Measurements from ENCODE around the gene KAZN. TPM values are rescaled to one million over a fixed set of nuclear protein-coding genes. Genes with fewer than 3 reads are reported as not detected.

KAZN gene
- total and polyA plus RNA-seq, 2 experiments from 2014 or later, result 7.9 to 15.6 TPM

- Histone ChIP-seq H4K20me1 (ENCODE audit: insufficient read depth, poor library complexity, severe bottlenecking) (no peaks in the 10 kb centered on the region), H3K9me3 (ENCODE audit: low read depth) (no peaks in the 10 kb centered on the region), H2AFZ (no peak overlapping the region), H3K27me3 (no peaks in the 10 kb centered on the region), H3K79me2 (no peaks in the 10 kb centered on the region), H3K4me1 (ENCODE audit: insufficient read depth) (no peaks in the 10 kb centered on the region), H3K9me2 (replicated peaks; ENCODE audit: insufficient read depth) (no peaks in the 10 kb centered on the region), H3K27ac (no peak overlapping the region), H3K4me3 (no peak overlapping the region), H3K4me2 (no peak overlapping the region), H3K36me3 (replicated peaks; ENCODE audit: insufficient read depth, low read depth) (no peaks in the 10 kb centered on the region)
- DNase-seq (ENCODE audit: low spot score), result no peak
- 55% methylated on average over 7 of the region's 7 CpGs for WGBS (ENCODE audit: low lambda C conversion rate, missing lambda C conversion rate)
- TF ChIP-seq EZH2 (IDR thresholded peaks at IDR 0.05; ENCODE audit: borderline replicate concordance), result no peak
Observed at GRCh38 chr1:14815175-14815877, 216.8 kb downstream of the KAZN start.

- TF ChIP-seq CTCF (IDR thresholded peaks at IDR 0.05; ENCODE audit: poor library complexity) (no peak), EZH2phosphoT487 (IDR thresholded peaks at IDR 0.05; ENCODE audit: low read depth, severe bottlenecking, unreplicated experiment) (no peak), EZH2 (IDR thresholded peaks at IDR 0.05; ENCODE audit: borderline replicate concordance) (no peak)
- Histone ChIP-seq H3K4me2 (no peak overlapping the region), H3K27ac (no peak overlapping the region), H3K36me3 (replicated peaks; ENCODE audit: insufficient read depth, low read depth) (no peaks in the 10 kb centered on the region), H3K27me3 (no peaks in the 10 kb centered on the region), H4K20me1 (ENCODE audit: insufficient read depth, poor library complexity, severe bottlenecking) (no peaks in the 10 kb centered on the region), H2AFZ (no peak overlapping the region), H3K9me2 (replicated peaks; ENCODE audit: insufficient read depth) (no peaks in the 10 kb centered on the region), H3K4me1 (ENCODE audit: insufficient read depth) (no peaks in the 10 kb centered on the region), H3K9me3 (ENCODE audit: low read depth) (no peaks in the 10 kb centered on the region), H3K79me2 (no peaks in the 10 kb centered on the region), H3K4me3 (no peak overlapping the region)
- DNase-seq (ENCODE audit: low spot score), result no peak
- WGBS (ENCODE audit: low lambda C conversion rate, missing lambda C conversion rate), result 85% methylated on average over 8 of the region's 8 CpGs
Observed at GRCh38 chr1:14817223-14818170, 219.0 kb downstream of the KAZN start.

- no peak overlapping the region for H2AFZ ChIP-seq
- no peaks in the 10 kb centered on the region for H3K4me1 ChIP-seq (ENCODE audit: insufficient read depth)
- WGBS (ENCODE audit: low lambda C conversion rate, missing lambda C conversion rate), result 92% methylated on average over 18 of the region's 18 CpGs
- no peak overlapping the region for H3K4me2 ChIP-seq
- no peak for DNase-seq (ENCODE audit: low spot score)
- no peaks in the 10 kb centered on the region for H3K9me3 ChIP-seq (ENCODE audit: low read depth)
- TF ChIP-seq EZH2 (IDR thresholded peaks at IDR 0.05; ENCODE audit: borderline replicate concordance) (no peak), CTCF (IDR thresholded peaks at IDR 0.05; ENCODE audit: poor library complexity) (no peak), EZH2phosphoT487 (IDR thresholded peaks at IDR 0.05; ENCODE audit: low read depth, severe bottlenecking, unreplicated experiment) (no peak)
- H3K79me2 ChIP-seq, result no peaks in the 10 kb centered on the region
- no peaks in the 10 kb centered on the region for H3K27me3 ChIP-seq
- H4K20me1 ChIP-seq (ENCODE audit: insufficient read depth, poor library complexity, severe bottlenecking), result no peaks in the 10 kb centered on the region
- H3K9me2 ChIP-seq (replicated peaks; ENCODE audit: insufficient read depth), result no peaks in the 10 kb centered on the region
- no peaks in the 10 kb centered on the region for H3K36me3 ChIP-seq (replicated peaks; ENCODE audit: insufficient read depth, low read depth)
- H3K27ac ChIP-seq, result no peak overlapping the region
- H3K4me3 ChIP-seq, result no peak overlapping the region
Observed at GRCh38 chr1:14820295-14821085, 222.0 kb downstream of the KAZN start.
